ENCODE results near the gene TNNC1. TPM values are rescaled to one million over a fixed set of nuclear protein-coding genes. Genes with fewer than 3 reads are reported as not detected.

Gene TNNC1
- polyA plus RNA-seq, 1 donor from 2014 or later: 2.2 TPM

- Histone ChIP-seq H3K27me3 (ENCODE audit: insufficient read depth, low read depth, low read length) (no peaks in the 10 kb centered on the region), H3K27ac (ENCODE audit: low read length) (no peak overlapping the region), H3K9me3 (ENCODE audit: low read length) (no peaks in the 10 kb centered on the region), H3K4me3 (ENCODE audit: low read length) (no peak overlapping the region), H3F3A (ENCODE audit: insufficient read depth, low read length, poor library complexity, severe bottlenecking) (no peaks in the 10 kb centered on the region), H3K36me3 (ENCODE audit: insufficient read depth, low read length) (peaks cover 7% of the 10 kb centered on the region), H3K9ac (ENCODE audit: low read length) (no peak overlapping the region), H2AFZ (ENCODE audit: low read depth, low read length) (no peak overlapping the region), H3K9me2 (ENCODE audit: insufficient read depth, low read length) (no peaks in the 10 kb centered on the region), H3K79me2 (replicated peaks; ENCODE audit: insufficient read depth, low read length) (no peaks in the 10 kb centered on the region), H3K4me2 (ENCODE audit: low read length) (no peak overlapping the region), H4K20me1 (ENCODE audit: insufficient read depth) (no peaks in the 10 kb centered on the region)
- TF ChIP-seq POLR2AphosphoS5 (IDR thresholded peaks at IDR 0.05): no peak
- TF ChIP-seq RAD21 (conservative IDR thresholded peaks at IDR 0.05): no peak
- TF ChIP-seq EP300 (conservative IDR thresholded peaks at IDR 0.05; ENCODE audit: poor library complexity, severe bottlenecking): no peak
- TF ChIP-seq EZH2 (IDR thresholded peaks at IDR 0.05; ENCODE audit: borderline replicate concordance, insufficient read depth, low read length, poor library complexity, severe bottlenecking): no peak
- no peak for TF ChIP-seq REST (IDR thresholded peaks at IDR 0.05; ENCODE audit: borderline replicate concordance)
- no peak for TF ChIP-seq MXI1 (conservative IDR thresholded peaks at IDR 0.05; ENCODE audit: poor library complexity, severe bottlenecking)
- TF ChIP-seq SMC3 (conservative IDR thresholded peaks at IDR 0.05; ENCODE audit: poor library complexity): no peak
- no peak for TF ChIP-seq TAF1 (IDR thresholded peaks at IDR 0.05; ENCODE audit: low read depth)
- TF ChIP-seq CTCF (IDR thresholded peaks at IDR 0.05; ENCODE audit: poor library complexity, severe bottlenecking): no peak
Measured at GRCh38 chr3:52481819-52482521, 28.1 kb upstream of the TNNC1 start.

- H2AFZ ChIP-seq (ENCODE audit: low read depth, low read length): no peak overlapping the region
- no peaks in the 10 kb centered on the region for H3F3A ChIP-seq (ENCODE audit: insufficient read depth, low read length, poor library complexity, severe bottlenecking)
- H3K27me3 ChIP-seq (ENCODE audit: insufficient read depth, low read depth, low read length): no peaks in the 10 kb centered on the region
- no peak for TF ChIP-seq REST (IDR thresholded peaks at IDR 0.05; ENCODE audit: borderline replicate concordance)
- no peak for TF ChIP-seq SMC3 (conservative IDR thresholded peaks at IDR 0.05; ENCODE audit: poor library complexity)
- TF ChIP-seq POLR2AphosphoS5 (IDR thresholded peaks at IDR 0.05): no peak
- TF ChIP-seq EP300 (conservative IDR thresholded peaks at IDR 0.05; ENCODE audit: poor library complexity, severe bottlenecking): no peak
- TF ChIP-seq EZH2 (IDR thresholded peaks at IDR 0.05; ENCODE audit: borderline replicate concordance, insufficient read depth, low read length, poor library complexity, severe bottlenecking): no peak
- TF ChIP-seq CTCF (IDR thresholded peaks at IDR 0.05; ENCODE audit: poor library complexity, severe bottlenecking): no peak
- no peak overlapping the region for H3K4me3 ChIP-seq (ENCODE audit: low read length)
- H3K9me3 ChIP-seq (ENCODE audit: low read length): no peaks in the 10 kb centered on the region
- H3K9ac ChIP-seq (ENCODE audit: low read length): no peak overlapping the region
- no peak overlapping the region for H3K4me2 ChIP-seq (ENCODE audit: low read length)
- H3K79me2 ChIP-seq (replicated peaks; ENCODE audit: insufficient read depth, low read length): no peaks in the 10 kb centered on the region
- no peaks in the 10 kb centered on the region for H4K20me1 ChIP-seq (ENCODE audit: insufficient read depth)
- H3K9me2 ChIP-seq (ENCODE audit: insufficient read depth, low read length): no peaks in the 10 kb centered on the region
- peaks cover 7% of the 10 kb centered on the region for H3K36me3 ChIP-seq (ENCODE audit: insufficient read depth, low read length)
- H3K27ac ChIP-seq (ENCODE audit: low read length): no peak overlapping the region
Measured at GRCh38 chr3:52480768-52481715, 27.2 kb upstream of the TNNC1 start.

All from neural cell (in vitro differentiated cells).